ENCODE results near the gene ALPG. TPM values are rescaled to one million over a fixed set of nuclear protein-coding genes. Genes with fewer than 3 reads are reported as not detected.

The ALPG gene
- total and polyA plus RNA-seq, 9 of the 15 experiments (the other 6 are each of a cell fraction or from before 2014, with no cell fraction given): not detected

GRCh38 chr2:232387451-232388171 is 19.0 kb upstream of the ALPG start (continued):
- no peak for TF ChIP-seq ARID4B (CRISPR knock-in tag; IDR thresholded peaks at IDR 0.05)
- no peak for TF ChIP-seq STAG1 (CRISPR knock-in tag; IDR thresholded peaks at IDR 0.05; ENCODE audit: borderline replicate concordance)

GRCh38 chr2:232388324-232388891 is 18.2 kb upstream of the ALPG start:
- BruUV-seq (replicated peaks): no TSS peak
- no peaks in the 10 kb centered on the region for H3K36me3 ChIP-seq (ENCODE audit: control insufficient read depth, insufficient read depth, low read length)
- no peaks in the 10 kb centered on the region for H4K20me1 ChIP-seq (replicated peaks; ENCODE audit: control insufficient read depth, insufficient read depth, low read length)
- intact Hi-C loops (cut with micrococcal nuclease): no loop called here
- H3K79me2 ChIP-seq (ENCODE audit: control insufficient read depth, insufficient read depth, low read length): no peaks in the 10 kb centered on the region
- DNase-seq (ENCODE audit: extremely low read depth in 1 of 4, low spot score in 3 of 4) (no peak), ATAC-seq (no peak), FAIRE-seq (no peak)
- TF ChIP-seq ZNF263 (CRISPR knock-in tag; IDR thresholded peaks at IDR 0.05; ENCODE audit: borderline replicate concordance): 0 out of 2 replicates have a peak, but pooled peaks have one; percentile 14
- no peak for TF ChIP-seq HIVEP1 (CRISPR knock-in tag; IDR thresholded peaks at IDR 0.05)
- no peak for TF ChIP-seq NCOA2 (IDR thresholded peaks at IDR 0.05; ENCODE audit: partially characterized antibody in 2 of 2)
- TF ChIP-seq XRCC5 (IDR thresholded peaks at IDR 0.05; ENCODE audit: low read depth, low read length): no peak
- no peak for TF ChIP-seq POU5F1 (IDR thresholded peaks at IDR 0.05; ENCODE audit: borderline replicate concordance, low read depth, low read length, partially characterized antibody)
- H3K27me3 ChIP-seq (ENCODE audit: control insufficient read depth in 2 of 2, insufficient read depth in 2 of 2, low read length in 2 of 2): peaks cover 2 to 11% of the 10 kb centered on the region in 2 experiments
- H3K4me1 ChIP-seq (replicated peaks in 1 of 2; ENCODE audit: control insufficient read depth in 2 of 2, insufficient read depth in 2 of 2, low read length in 2 of 2): peaks cover 0 to 3% of the 10 kb centered on the region in 2 experiments; a peak in 1 of 5 replicates
- no peak overlapping the region for H3K4me2 ChIP-seq (ENCODE audit: insufficient read depth, low read length)
- POLR2A ChIA-PET: no interaction called here
- in situ Hi-C loops (cut with MboI): no loop called here
- no peaks in the 10 kb centered on the region for H3K9me3 ChIP-seq (replicated peaks; ENCODE audit: control insufficient read depth, insufficient read depth, low read depth, low read length)
- CTCF ChIA-PET (ENCODE audit: low intra/inter-chr PET ratio): no interaction called here
- no peak overlapping the region for H3K9ac ChIP-seq (ENCODE audit: insufficient read depth in 1 of 2, low read depth in 2 of 2, low read length in 2 of 2)
- H3K4me3 ChIP-seq: no peak overlapping the region
- H2AFZ ChIP-seq (ENCODE audit: low read depth, low read length): no peak overlapping the region
- H3K9me1 ChIP-seq (ENCODE audit: control insufficient read depth, insufficient read depth, low read length): no peaks in the 10 kb centered on the region
- WGBS (ENCODE audit: insufficient coverage, low coverage, missing lambda C conversion rate): 33% methylated on average over 7 of the region's 42 CpGs
- no peak overlapping the region for H3K27ac ChIP-seq (ENCODE audit: extremely low read depth, low read depth, low read length)
